ENCODE results near the gene PSMA8.
"Not testable (repeated sequence)": the region's sequence is repeated elsewhere in the genome, so short reads cannot be mapped to it uniquely, and the experiment has no call there.

The PSMA8 gene

DNA sequence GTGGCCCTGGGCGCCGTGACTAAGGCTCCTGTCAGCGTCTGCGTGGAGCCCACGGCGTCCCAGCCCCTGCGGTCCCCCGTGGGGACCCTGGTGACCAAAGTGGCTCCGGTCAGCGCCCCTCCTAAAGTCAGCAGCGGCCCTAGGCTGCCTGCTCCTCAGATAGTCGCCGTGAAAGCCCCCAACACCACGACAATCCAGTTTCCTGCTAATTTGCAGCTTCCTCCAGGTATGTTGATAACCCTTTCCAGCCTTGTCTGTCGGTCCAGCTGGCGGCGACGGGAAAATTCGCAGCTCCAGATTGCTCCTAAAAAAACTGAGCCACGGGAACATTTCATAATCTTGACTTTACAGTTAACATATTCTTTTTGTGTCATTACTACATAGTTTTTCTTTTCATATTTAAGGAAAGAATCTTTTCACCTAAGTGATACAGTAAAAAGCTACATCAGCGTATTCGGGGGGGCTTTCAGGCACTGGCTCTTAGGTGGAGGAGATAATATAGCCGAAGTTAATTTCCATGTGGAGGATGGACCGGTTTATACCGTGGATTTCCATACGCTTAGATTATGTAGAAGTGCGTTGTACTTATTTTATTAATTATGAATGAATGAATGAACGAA, 93.5 kb downstream of the PSMA8 start:
- Histone ChIP-seq H3K27ac (peak overlapping the region in 20 of 21 experiments; percentile 65 to 89 (median 83)), H3K4me3 (peak overlapping the region; percentile 77 to 97 (median 88))

DNA sequence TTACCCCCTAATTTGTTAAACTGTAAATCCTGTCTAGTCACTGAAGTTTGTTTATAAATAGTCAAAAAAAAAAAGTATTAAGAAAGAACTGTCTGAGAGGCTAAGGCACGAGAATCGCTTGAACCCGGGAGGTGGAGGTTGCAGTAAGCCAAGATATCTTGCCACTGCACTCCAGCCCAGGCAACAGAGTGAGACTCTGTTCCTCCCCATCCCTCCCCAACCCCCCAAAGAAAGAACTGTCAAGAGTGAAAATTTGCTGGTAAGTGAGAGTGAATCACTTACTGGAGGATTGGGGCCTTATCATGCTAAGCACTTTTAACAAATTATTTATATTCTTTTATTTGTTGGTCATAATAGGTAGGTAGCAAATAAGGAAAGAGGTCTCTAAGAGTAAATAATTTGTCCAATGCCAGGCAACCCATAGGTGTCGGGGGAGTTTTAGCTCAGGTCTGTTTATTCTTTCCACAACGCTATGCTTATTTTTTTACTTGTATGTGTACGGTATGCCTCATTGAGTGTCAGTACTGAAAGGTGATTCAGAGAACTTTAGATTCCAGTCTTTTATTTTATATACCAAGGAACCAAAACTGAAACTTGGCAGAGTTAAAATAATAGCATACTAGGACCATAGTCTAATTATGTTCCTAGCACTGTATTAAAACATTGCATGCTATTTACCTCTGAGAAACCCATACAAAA, 95.0 kb downstream of the PSMA8 start:
- H3K27ac ChIP-seq = peak overlapping the region in 1 of 21 experiments; percentile 5

DNA sequence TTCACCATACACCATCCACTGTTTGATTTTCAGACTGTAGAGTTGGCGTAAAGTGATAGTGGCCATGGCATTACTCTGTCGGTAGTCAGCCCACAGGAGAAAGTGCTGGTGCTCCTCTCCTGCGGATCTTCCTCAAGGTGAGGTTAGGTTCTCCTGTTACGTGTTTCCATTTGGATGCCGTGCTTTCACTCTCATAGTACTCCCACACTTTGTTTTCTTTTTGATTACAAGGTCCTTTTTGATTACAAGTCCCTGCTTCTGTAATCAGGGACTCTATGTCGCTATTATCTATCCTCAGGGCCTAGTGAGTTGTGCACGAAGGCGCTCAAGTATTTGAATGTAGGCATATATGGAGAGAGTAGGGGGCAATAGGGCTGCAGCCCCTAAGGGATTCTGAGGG, 96.8 kb downstream of the PSMA8 start:
- no peak overlapping the region for H3K4me3 ChIP-seq

More for the DNA sequence above, 95.0 kb downstream of the PSMA8 start:
- peak overlapping the region in 1 of 7 experiments; percentile 10 for H3K4me3 ChIP-seq

DNA sequence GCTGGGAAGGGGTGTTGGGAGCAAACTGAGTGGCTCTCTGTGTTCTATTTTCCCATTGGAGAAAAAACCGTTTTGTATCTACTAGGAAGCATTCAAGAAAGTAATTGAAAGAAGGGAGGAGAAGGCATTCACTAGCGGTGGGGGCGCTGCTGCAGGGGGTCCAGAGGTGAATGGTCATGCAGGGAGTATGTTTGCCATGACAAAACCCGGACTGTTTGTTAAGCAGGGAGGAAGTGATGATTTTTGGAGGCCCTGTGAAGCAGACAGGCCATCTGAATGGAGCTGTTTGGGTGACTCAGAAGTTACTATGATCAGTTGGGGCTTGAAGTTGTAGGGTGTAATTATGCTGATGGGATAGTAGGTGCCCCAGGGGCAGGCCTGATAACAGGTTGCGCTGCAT, 99.5 kb downstream of the PSMA8 start:
- Histone ChIP-seq H3K27ac (no peak overlapping the region), H3K4me3 (no peak overlapping the region)

More for the DNA sequence above, 96.8 kb downstream of the PSMA8 start:
- no peak overlapping the region for H3K27ac ChIP-seq

DNA sequence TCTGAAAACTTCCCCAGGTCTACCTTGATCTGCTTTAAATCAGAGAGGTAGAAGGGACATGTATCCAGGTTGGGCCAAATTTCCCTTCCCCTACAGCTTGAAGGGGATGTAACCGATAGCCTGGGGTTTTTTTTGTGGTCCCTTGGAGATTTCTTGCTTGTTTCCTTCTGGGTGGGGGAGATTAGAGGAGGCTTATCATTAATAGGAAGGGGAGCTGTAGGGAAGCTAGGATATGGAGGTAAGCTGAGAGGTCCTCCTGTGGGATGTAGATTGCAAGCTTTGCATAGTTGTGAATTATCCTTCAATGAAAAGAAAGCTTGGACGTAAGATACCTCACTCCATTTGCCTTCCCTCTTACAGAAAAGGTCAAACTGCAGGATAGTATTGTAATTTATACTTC, 103.7 kb downstream of the PSMA8 start:
- not testable (repeated sequence) for H3K27ac ChIP-seq, H3K4me3 ChIP-seq

DNA sequence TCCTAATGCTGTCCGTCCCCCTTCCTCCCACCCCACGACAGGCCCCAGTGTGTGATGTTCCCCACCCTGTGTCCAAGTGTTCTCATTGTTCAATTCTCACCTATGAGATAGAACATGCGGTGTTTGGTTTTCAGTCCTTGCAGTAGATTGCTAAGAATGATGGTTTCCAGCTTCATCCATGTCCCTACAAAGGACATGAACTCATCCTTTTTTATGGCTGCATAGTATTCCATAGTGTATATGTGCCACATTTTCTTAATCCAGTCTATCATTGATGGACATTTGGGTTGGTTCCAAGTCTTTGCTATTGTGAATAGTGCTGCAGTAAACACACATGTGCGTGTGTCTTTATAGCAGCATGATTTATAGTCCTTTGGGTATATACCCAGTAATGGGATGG, 105.0 kb downstream of the PSMA8 start:
- H3K27ac ChIP-seq = not testable (repeated sequence)

DNA sequence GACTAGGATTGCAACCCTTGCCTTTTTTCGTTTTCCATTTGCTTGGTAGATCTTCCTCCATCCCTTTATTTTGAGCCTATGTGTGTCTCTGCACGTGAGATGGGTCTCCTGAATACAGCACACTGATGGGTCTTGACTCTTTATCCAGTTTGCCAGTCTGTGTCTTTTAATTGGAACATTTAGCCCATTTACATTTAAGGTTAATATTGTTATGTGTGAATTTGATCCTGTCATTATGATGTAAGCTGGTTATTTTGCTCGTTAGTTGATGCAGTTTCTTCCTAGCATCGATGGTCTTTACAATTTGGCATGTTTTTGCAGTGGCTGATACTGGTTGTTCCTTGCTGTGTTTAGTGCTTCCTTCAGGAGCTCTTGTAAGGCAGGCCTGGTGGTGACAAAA, 108.7 kb downstream of the PSMA8 start:
- H3K27ac ChIP-seq, H3K4me3 ChIP-seq: not testable (repeated sequence)

More for the DNA sequence above, 105.0 kb downstream of the PSMA8 start:
- H3K4me3 ChIP-seq = not testable (repeated sequence)
